Hematopoietic multipotent progenitor cell treated with erythropoietin and hydrocortisone succinate and interleukin-3 and kit ligand, for 15 days (in vitro differentiated cells): ENCODE results near the gene AHNAK.
"Not testable (repeated sequence)": the region's sequence is repeated elsewhere in the genome, so short reads cannot be mapped to it uniquely, and the experiment has no call there.

Source experiments
- DNase-seq: peaks from one replicate; pipeline ENCODE4 v3.0.0-alpha.2; 2015; ENCODE audit warnings: low spot score

AHNAK gene

DNA sequence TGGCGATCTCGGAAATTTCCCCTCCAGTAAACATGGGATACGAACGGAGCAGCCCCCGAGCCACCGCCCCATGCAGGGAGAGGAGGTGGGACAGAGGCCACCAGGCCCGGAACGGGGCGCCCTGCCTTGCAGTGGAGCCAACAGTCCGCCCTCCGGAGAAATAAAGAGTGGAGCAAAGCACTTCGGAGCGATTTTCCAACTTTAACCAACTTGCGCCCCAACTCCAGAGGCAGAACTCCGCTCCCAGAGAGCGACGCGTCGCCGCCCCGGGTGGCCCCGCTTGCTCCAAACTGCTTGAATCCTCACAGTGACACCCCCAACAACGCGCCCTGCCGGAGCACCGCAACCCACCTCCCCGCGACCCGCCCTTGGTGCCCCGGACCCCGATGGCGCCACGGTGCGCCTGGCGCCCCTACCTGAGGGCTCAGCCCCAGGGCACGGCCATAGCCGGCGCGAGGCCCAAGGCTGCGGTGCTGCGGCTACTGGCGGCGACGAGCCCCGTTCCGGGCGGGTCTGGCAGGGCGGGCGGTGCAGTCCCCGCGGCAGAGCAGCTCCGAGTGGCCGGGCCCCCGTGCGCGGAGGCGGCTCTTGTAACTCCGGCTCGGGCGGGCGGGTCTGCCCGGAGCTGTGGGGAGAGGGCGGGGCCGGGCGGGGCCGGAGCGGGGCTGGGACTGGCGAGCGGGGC is at the start of gene AHNAK:
Gene AHNAK (minus strand): TSS at position 563 of the 685 bp plus-strand sequence. CDS start 10,708 bp downstream, outside the sequence.
- DNase-seq = no peak

- no peak for DNase-seq
Measured at GRCh38 chr11:62595124-62595523, 48.5 kb upstream of the AHNAK start.

GRCh38 chr11:62593434-62594044 is 46.9 kb upstream of the AHNAK start:
- DNase-seq = peak; percentile 85

DNA sequence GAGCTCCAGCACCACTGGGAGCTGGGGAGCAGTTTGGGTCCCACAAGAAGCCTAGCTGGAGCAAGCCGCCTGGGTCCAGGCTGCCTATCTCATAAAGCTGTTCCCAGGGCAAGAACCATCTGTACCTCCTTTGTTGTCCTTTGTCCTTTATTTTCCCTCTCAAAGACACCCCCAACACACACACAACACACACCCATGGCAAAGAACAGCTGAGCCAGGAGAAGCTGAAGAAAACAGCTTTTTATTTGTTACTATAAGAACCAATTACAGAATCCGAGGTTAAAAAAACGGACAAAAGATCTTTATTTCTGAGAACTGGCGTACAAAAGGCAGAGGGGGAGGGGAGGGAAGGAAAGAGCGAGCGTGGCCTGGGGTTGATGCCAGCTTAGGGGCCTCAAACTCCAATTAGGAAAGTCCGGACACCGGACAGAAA is 46.4 kb upstream of the AHNAK start:
- no peak for DNase-seq

GRCh38 chr11:62592146-62592815 is 45.7 kb upstream of the AHNAK start:
- DNase-seq = peak; percentile 47

DNA sequence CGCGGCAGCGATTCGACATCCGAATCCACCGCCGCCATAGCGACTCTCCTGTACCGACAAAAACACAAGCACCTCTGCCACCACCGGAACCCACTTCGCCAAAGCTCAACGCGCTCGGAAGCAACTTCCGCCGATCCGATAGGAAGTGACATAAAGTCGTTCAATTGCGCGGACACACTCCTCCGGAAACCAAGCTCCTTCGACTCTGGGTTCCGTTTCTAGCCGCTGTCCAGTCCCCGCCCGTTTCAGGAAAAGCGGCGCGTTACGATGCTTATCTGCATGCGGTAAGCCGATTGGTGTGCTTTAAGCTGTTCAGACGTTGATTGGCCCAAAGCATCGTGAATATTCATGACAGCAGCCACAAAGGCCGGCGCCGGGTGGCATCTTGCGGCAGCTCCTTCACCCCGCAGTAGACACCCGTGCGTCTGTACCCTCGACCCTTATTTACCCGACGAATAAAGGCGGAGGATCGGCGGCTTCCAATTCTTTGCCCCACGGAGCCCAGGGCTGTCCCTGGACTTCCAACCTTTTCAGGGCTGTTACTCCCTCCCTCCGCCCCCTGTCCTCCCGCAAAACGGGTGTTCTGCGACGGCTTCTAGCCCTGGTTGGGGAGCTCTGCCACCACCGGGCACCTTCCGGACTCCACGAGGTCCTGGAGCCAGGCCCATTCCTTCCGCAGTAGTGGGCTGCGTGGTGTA is 45.0 kb upstream of the AHNAK start, which contains the start of gene TUT1:
Gene TUT1 (minus strand): TSS at position 76 of the 698 bp plus-strand sequence. CDS start 38 bp downstream, at position 38.
- peak; percentile 99 for DNase-seq

GRCh38 chr11:62588966-62589637 is 42.5 kb upstream of the AHNAK start:
- DNase-seq = no peak

DNA sequence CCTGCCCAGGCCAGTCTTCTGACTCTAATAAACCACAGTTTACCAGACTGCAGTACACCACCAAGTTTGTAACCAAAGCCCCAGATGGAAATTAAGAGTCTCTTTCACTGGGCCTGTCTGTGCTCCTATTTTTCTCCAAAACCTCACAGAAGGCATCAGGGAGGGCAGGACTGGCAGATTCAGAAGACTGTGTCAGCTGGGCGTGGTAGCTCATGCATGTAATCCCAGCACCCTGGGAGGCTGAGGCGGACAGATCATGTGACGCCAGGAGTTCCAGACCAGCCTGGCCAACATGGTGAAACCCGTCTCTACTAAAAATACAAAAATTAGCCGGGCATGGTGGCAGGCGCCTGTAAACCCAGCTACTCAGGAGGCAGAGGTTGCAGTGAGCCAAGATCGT is 38.8 kb upstream of the AHNAK start:
- DNase-seq = not testable (repeated sequence)

- not testable (repeated sequence) for DNase-seq
Measured at GRCh38 chr11:62581735-62582134, 35.1 kb upstream of the AHNAK start.

DNA sequence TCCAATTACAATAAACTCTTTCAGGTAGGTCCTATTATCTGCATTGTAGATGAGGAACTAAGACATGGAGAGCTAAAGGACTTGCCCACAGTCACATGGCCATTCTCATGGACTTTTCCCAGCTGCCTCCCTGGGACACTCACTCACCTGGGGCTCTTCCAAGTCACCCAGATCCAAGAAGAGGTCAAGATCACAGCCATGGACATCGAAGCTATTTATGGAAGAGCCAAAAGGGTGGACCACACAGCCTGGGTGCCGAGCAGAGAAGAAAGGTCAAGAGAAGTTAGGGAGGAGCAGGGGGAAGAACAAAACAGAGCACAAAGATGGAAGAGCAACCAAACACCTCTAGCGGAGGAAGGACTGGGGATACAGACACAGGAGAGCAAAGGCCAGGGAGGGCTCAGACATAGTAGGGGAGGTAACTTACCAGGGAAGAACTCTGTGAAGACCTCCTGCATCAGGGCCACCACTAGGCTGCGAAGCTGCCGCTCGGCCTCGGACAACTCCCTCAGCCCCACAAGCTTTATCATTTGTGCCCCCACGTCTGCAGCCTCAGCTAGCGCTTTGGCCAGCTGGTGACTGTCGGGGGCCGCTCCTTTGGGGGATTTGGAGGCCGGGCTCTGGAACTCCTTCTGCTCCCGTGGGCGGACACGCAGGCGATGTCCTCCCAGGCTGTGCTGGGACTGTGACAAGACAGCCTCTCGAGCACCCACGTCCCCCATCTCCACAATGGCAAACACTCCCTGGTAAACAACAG is 34.5 kb upstream of the AHNAK start:
- DNase-seq = no peak

GRCh38 chr11:62579252-62579651 is 32.6 kb upstream of the AHNAK start:
- DNase-seq = no peak

DNA sequence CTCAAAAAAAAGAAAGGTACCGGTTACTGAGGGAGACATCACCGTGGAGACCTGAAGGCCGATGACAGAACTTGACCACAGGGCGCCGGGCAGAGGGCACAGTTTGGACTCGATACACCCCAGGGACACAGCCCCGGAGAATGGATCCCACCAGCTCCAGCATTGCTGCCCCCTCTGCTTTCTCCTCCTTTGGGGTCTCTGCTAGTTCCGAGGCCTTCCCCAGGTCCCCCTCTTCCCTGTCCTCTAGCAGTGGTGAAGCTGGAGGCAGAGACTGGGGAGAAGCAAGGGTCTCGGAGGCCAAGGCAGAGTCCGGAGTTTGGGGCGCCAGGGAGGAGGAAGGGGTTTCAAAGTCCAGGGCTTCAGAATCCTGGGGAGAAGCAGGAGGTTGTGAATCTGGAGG is 31.9 kb upstream of the AHNAK start:
- DNase-seq = no peak

DNA sequence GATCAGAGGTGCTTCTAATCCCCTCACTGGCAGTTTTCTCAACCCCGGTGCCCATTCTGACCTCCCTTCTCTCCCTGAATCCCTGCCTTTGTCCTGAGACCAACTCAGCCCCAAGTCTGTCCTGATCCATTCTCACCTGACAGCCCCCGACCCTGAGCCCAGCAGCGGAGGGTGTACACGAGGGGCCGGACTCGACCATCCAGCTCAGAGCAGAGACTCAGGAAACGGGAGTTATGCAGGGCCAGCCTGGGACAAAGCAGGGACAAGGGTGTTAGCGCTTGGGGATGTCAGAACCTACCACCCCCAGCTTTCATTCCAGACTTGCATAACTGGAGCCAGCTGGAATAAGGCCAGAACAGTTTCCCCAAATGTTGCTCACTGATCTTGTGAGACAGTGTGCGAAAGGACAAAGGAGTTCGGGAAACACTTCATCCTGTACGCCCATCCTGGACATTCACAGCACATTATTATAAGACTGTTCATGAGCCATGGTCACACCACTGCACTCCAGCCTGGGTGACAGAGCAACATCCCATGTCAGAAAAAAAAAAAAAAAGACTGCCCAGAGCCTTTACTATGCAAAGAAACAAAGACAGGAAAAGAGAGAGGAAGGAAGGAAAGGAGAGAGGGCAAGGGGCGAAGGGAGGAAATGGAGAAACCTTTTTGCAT is 30.6 kb upstream of the AHNAK start:
- no peak for DNase-seq

GRCh38 chr11:62575837-62576236 is 29.2 kb upstream of the AHNAK start:
- DNase-seq = no peak

- DNase-seq = no peak
Measured at GRCh38 chr11:62575156-62575555, 28.6 kb upstream of the AHNAK start.

GRCh38 chr11:62574363-62575071 is 27.9 kb upstream of the AHNAK start:
- DNase-seq = no peak

DNA sequence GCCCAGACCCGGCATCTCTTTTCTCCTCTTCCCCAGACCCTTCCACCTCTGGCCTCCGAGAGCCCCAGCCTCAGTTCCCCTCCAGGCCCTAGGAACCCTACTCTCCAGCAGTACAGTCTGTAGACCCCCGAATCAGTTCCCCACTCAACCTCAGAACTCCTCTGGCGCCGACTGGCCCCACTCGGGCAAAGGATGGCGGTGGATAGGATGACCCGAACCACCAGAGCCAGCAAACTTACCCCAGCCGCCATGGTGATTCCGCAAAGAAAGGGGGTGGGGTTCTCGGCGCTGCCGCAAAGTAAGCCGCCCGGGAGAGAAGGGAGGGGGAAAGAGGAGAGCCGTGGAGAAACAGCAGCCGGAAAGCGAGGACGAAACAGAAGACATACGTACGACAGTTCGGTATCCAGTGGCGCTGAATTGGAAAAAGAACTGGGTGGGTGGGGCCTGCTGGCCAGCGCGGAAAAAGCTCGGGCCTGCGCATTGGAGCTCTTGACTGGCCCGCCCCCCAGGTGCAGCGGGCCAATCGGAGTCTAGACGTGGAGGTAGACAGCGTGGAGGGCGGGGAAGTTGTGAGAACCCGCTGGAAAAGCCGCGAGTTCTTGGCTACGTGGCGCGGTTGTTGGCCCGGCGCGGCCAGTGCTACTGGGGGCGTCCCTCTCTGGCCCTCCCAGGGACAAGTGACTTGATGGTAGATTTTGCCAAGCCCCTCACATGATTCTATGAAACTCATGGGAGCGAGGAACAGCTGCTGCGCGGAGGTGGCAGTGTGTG is 27.2 kb upstream of the AHNAK start, which contains the start of gene EEF1G:
Gene EEF1G (minus strand): TSS at position 300 of the 771 bp plus-strand sequence. CDS start 49 bp downstream, at position 251.
- DNase-seq = peak; percentile 100

- peak; percentile 27 for DNase-seq
Measured at GRCh38 chr11:62573006-62573591, 26.5 kb upstream of the AHNAK start.

DNA sequence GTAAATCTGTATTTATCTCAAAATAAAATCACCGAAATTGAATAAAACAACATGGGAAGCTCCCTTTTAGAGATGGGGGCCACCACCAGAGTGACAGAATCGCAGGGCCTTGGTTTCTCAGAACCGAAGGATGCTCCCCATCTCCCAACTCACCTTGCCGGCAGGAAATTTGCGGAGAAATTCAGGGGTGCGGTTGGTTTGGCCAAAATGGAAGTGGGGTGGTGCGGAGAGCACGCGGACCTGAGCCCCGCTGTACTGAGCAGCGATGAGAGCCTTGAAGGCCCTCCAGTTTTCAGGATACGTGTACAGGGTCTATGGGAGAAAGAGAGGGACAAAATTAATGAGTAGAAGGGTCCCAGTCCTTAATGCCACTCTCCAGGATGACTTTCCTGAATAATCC is 25.8 kb upstream of the AHNAK start:
- DNase-seq = no peak
